HUES6 (cell line): Measurements from ENCODE around the gene GPR37.

Experiments
- H3K27ac ChIP-seq: 2 replicates; pipeline ENCODE4 v1.7.0; 2013; ENCODE audit warnings: low read depth, mild to moderate bottlenecking, low read length, inconsistent platforms
- H3K27me3 ChIP-seq: 2 replicates; pipeline ENCODE4 v1.6.1; 2013; ENCODE audit warnings: low read length; ENCODE audit not compliant: control insufficient read depth, insufficient read depth
- H3K36me3 ChIP-seq: 2 replicates; pipeline ENCODE4 v1.6.1; 2013; ENCODE audit warnings: low read length; ENCODE audit not compliant: control insufficient read depth, insufficient read depth
- H3K4me1 ChIP-seq: 2 replicates; pipeline ENCODE4 v1.6.1; 2013; ENCODE audit warnings: low read length; ENCODE audit not compliant: control insufficient read depth, insufficient read depth
- H3K4me3 ChIP-seq: 2 replicates; pipeline ENCODE4 v1.5.1; 2013; ENCODE audit warnings: low read depth, low read length
- H3K9ac ChIP-seq: one replicate; pipeline ENCODE4 v1.6.1; 2013; ENCODE audit warnings: mild to moderate bottlenecking, low read length
- H3K9me3 ChIP-seq: 2 replicates; pipeline ENCODE4 v1.6.1; 2013; ENCODE audit warnings: low read depth, low read length; ENCODE audit not compliant: control insufficient read depth, insufficient read depth

Gene GPR37

GRCh38 chr7:124765401-124766352, at the start of gene GPR37:
GPR37 (minus strand) TSS chr7:124765792; CDS start chr7:124764976, 816 bp downstream.
- Histone ChIP-seq H3K9me3 (peaks cover 3% of the 10 kb centered on the region; the same call in 1 of the 2 replicates), H3K4me1 (peaks cover 10% of the 10 kb centered on the region; the same call in 1 of the 2 replicates), H3K36me3 (no peaks in the 10 kb centered on the region), H3K27me3 (peaks cover 30% of the 10 kb centered on the region), H3K27ac (no peak within 1 kb of the TSS), H3K4me3 (peak within 1 kb of the TSS; percentile 85), H3K9ac (peak within 1 kb of the TSS; percentile 79)

GRCh38 chr7:124813994-124814798, 48.6 kb upstream of the GPR37 start:
- Histone ChIP-seq H3K9ac (no peak overlapping the region), H3K9me3 (no peaks in the 10 kb centered on the region), H3K4me1 (peaks cover 11% of the 10 kb centered on the region; the same call in 1 of the 2 replicates), H3K27me3 (no peaks in the 10 kb centered on the region), H3K27ac (no peak overlapping the region), H3K36me3 (no peaks in the 10 kb centered on the region), H3K4me3 (no peak overlapping the region)

GRCh38 chr7:124812764-124813163, 47.2 kb upstream of the GPR37 start:
- no peaks in the 10 kb centered on the region for H3K36me3 ChIP-seq
- H3K9me3 ChIP-seq = no peaks in the 10 kb centered on the region
- H3K9ac ChIP-seq = no peak overlapping the region
- no peaks in the 10 kb centered on the region for H3K27me3 ChIP-seq
- H3K27ac ChIP-seq = no peak overlapping the region
- peaks cover 11% of the 10 kb centered on the region; the same call in 1 of the 2 replicates for H3K4me1 ChIP-seq
- no peak overlapping the region for H3K4me3 ChIP-seq

GRCh38 chr7:124811341-124811740, 45.7 kb upstream of the GPR37 start:
- H3K27me3 ChIP-seq = no peaks in the 10 kb centered on the region
- no peak overlapping the region for H3K4me3 ChIP-seq
- H3K27ac ChIP-seq = no peak overlapping the region
- H3K9me3 ChIP-seq = no peaks in the 10 kb centered on the region
- peaks cover 11% of the 10 kb centered on the region; the same call in 1 of the 2 replicates for H3K4me1 ChIP-seq
- H3K9ac ChIP-seq = no peak overlapping the region
- H3K36me3 ChIP-seq = no peaks in the 10 kb centered on the region

GRCh38 chr7:124810605-124811004, 45.0 kb upstream of the GPR37 start:
- Histone ChIP-seq H3K4me3 (no peak overlapping the region), H3K9ac (no peak overlapping the region), H3K4me1 (peaks cover 11% of the 10 kb centered on the region; the same call in 1 of the 2 replicates), H3K27me3 (no peaks in the 10 kb centered on the region), H3K27ac (no peak overlapping the region), H3K9me3 (no peaks in the 10 kb centered on the region), H3K36me3 (no peaks in the 10 kb centered on the region)

- Histone ChIP-seq H3K36me3 (no peaks in the 10 kb centered on the region), H3K27ac (no peak overlapping the region), H3K4me3 (no peak overlapping the region), H3K9me3 (no peaks in the 10 kb centered on the region), H3K4me1 (peaks cover 20% of the 10 kb centered on the region; the same call in 1 of the 2 replicates), H3K9ac (no peak overlapping the region), H3K27me3 (no peaks in the 10 kb centered on the region)
Observed at GRCh38 chr7:124808206-124808605, 42.6 kb upstream of the GPR37 start.

- Histone ChIP-seq H3K9ac (no peak overlapping the region), H3K36me3 (no peaks in the 10 kb centered on the region), H3K27ac (no peak overlapping the region), H3K4me1 (peaks cover 8% of the 10 kb centered on the region; the same call in 1 of the 2 replicates), H3K4me3 (no peak overlapping the region), H3K27me3 (no peaks in the 10 kb centered on the region), H3K9me3 (no peaks in the 10 kb centered on the region)
Observed at GRCh38 chr7:124801330-124801895, 35.8 kb upstream of the GPR37 start.

GRCh38 chr7:124800386-124800785, 34.8 kb upstream of the GPR37 start:
- Histone ChIP-seq H3K9me3 (no peaks in the 10 kb centered on the region), H3K27me3 (no peaks in the 10 kb centered on the region), H3K4me1 (peaks cover 7% of the 10 kb centered on the region; the same call in 1 of the 2 replicates), H3K9ac (no peak overlapping the region), H3K36me3 (no peaks in the 10 kb centered on the region), H3K27ac (no peak overlapping the region), H3K4me3 (no peak overlapping the region)

GRCh38 chr7:124799448-124799847, 33.9 kb upstream of the GPR37 start:
- Histone ChIP-seq H3K9ac (no peak overlapping the region), H3K4me1 (no peaks in the 10 kb centered on the region)

GRCh38 chr7:124796771-124797170, 31.2 kb upstream of the GPR37 start:
- H3K36me3 ChIP-seq = no peaks in the 10 kb centered on the region

More at GRCh38 chr7:124799448-124799847, 33.9 kb upstream of the GPR37 start:
- Histone ChIP-seq H3K4me3 (no peak overlapping the region), H3K9me3 (no peaks in the 10 kb centered on the region), H3K27ac (no peak overlapping the region), H3K27me3 (no peaks in the 10 kb centered on the region), H3K36me3 (no peaks in the 10 kb centered on the region)

More at GRCh38 chr7:124796771-124797170, 31.2 kb upstream of the GPR37 start:
- Histone ChIP-seq H3K27ac (no peak overlapping the region), H3K4me1 (no peaks in the 10 kb centered on the region), H3K4me3 (no peak overlapping the region), H3K9ac (no peak overlapping the region), H3K27me3 (no peaks in the 10 kb centered on the region), H3K9me3 (no peaks in the 10 kb centered on the region)
